GM19452 (cell line): ENCODE data around the gene SPAG16.

Experiments used
- ATAC-seq: cut with Tn5 transposase; IDR thresholded peaks from one replicate; pipeline ENCODE4 v1.9.1; 2021; ENCODE audit not compliant: unreplicated experiment

SPAG16 gene

DNA sequence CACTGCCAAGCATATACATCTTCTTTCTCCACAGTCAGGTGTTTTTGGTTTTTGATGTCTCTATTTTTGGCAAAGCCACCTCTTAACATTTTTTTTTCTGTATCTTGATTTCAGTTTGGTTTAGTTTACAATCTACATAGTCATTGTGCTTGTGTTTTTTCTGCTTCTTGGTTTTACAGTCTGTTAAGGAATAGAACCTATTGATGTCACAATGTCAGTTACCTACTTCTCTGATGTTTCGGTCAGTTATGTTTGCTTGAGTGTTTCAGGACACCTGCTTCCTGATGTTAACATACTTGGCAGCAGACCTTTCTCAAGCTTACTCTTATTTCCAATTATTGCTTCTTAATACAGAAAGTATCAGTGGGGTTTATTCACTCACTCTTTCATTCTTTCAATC lies 253.3 kb downstream of the SPAG16 start:
- ATAC-seq = no peak

- no peak for ATAC-seq
Observed at GRCh38 chr2:213544940-213545339, 260.7 kb downstream of the SPAG16 start.

GRCh38 chr2:213545481-213545880 lies 261.2 kb downstream of the SPAG16 start:
- no peak for ATAC-seq

DNA sequence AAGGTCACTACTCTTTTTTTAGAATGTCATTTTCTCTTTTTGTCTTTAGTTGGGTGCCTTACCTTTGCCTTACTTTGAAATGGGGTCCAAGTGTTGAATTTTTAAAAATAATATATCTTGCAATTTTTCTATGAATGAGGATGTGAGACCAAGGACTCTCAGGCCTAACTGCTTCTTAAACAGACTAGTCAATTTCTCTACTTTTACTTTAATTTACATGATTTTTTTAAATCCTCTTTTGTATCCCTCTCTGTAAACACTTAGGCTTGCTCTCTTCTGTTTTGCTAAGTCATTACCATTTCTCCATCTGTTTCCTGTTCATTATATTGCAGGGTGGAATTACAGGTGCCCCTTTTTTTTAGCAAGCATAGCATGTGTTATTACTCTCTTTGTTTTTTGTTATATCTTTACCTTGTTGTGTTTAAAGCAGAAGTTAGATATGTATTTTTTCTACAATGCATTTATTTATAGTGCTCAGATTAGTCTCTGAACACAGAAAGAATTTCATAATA lies 261.8 kb downstream of the SPAG16 start:
- no peak for ATAC-seq

- no peak for ATAC-seq
Observed at GRCh38 chr2:213551526-213551925, 267.3 kb downstream of the SPAG16 start.

- ATAC-seq = no peak
Observed at GRCh38 chr2:213559053-213559452, 274.8 kb downstream of the SPAG16 start.

DNA sequence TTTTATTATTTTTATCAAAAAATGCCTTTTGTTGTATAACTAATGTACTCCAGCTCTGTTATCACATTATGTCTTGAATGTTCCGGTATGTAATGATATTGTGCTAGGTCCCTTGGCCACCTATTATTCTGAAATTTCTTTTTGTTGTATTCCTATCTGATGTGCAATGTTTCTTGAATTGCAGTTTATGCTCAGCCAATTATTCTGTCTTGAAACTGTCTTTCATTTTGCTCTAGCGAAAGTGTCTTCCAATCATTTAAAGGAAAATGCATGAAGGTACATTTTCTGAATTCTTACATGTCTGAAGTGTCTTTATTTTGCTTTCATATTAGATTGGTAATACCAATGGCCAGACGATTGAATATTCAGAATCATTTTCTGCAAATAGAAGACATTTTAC lies 277.5 kb downstream of the SPAG16 start:
- ATAC-seq = no peak

GRCh38 chr2:213562539-213563180 lies 278.4 kb downstream of the SPAG16 start:
- ATAC-seq = no peak

DNA sequence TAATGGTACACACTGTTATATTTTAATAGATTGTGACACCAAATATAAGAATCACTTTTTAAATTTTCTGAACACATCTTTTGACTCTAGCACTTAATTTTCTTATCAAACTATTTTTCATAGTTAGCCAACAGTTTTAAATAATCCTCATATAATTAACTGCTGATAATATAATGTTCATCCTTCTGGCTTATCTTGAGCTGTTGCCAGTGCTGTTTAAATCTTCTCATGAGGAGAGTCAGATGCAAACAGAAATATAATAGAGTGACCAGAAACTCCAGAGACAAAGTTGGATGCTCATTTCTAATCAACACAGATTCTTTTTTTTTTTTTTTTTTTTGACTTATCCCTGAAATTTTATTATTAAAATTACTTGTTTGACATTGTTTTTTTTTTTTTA lies 282.6 kb downstream of the SPAG16 start:
- no peak for ATAC-seq

DNA sequence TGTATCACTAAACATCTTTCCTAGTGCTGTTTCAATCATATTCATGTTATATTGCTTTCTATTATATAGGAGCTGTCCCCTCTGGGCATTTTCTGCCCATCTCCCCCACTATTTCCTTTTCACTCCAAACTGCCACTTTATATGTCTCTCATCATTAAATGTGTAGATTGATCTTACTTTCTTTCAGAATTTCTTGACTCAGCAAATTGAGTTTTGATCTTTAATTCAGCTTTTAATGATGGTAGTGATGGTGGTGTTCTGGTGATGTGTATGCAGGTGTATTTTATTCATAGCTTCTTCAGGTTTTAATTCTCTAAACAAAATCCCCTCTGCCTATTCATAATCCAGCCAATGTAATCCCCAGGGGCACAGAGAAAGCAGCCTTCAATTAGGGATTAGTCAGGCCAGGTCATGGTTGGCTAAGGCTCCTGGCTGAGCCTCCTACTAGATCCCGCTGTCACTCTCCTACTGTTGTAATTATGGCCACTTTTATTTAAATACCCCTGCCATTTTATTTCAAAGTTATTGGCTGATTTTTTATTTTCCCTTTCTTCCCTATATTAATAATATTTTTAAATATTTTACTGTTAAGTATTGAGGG lies 325.4 kb downstream of the SPAG16 start:
- no peak for ATAC-seq

GRCh38 chr2:213627054-213627710 lies 342.9 kb downstream of the SPAG16 start:
- no peak for ATAC-seq

GRCh38 chr2:213627835-213628460 lies 343.7 kb downstream of the SPAG16 start:
- no peak for ATAC-seq

DNA sequence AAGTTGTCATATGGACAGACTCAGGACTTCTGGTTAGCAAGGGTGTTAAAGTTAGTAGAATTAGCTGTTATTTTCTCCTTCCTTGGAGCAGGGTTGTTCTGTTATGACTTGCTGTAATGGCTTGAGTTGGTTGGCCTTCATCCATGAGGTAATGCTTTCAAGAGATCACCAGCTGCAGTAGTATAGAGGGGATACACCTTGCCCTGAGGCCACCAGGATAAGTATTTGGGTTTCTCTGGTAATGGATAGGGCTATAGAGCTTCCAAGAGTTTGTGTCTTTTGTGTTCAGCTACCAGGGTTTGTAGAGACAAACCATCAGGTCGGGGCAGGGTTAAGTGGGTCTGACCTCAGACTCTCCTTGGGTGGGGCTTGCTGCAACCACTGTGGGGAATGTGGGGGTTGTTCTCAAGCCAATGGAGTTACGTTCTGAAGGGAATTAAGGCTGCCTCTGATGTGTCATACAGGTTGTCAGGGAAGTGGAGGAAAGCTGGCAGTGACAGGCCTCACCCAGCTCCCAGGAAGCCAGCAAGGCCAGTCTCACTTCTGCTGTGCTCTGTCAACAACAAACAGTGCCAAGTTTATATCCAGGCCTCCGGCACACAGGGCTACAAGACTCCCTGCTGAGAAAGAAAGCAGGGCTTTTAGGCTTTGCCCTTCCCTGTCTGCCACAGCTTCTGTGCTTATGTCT lies 356.6 kb downstream of the SPAG16 start:
- ATAC-seq = no peak

DNA sequence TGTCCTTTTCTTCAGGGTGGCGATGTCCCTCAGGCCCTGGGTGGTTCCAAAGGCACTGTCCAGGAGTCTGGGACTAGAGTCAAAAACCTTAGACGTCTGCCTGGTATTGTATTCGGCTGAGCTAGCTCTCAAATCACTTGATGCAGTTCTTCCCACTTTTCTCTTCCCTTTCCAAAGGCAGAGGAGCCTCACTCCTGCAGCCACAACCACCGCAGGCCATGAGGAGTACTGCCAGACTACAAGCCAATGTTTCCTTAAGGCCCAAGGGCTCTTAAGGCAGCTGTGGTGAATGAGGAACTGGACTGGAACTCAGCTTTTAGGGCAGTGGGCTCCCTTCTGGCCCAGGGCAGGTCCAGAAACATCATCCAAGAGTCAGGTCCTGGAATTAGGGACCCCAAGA lies 360.7 kb downstream of the SPAG16 start:
- ATAC-seq = no peak

GRCh38 chr2:213649176-213649575 lies 364.9 kb downstream of the SPAG16 start:
- no peak for ATAC-seq

- ATAC-seq = no peak
Observed at GRCh38 chr2:213664817-213665216, 380.6 kb downstream of the SPAG16 start.

DNA sequence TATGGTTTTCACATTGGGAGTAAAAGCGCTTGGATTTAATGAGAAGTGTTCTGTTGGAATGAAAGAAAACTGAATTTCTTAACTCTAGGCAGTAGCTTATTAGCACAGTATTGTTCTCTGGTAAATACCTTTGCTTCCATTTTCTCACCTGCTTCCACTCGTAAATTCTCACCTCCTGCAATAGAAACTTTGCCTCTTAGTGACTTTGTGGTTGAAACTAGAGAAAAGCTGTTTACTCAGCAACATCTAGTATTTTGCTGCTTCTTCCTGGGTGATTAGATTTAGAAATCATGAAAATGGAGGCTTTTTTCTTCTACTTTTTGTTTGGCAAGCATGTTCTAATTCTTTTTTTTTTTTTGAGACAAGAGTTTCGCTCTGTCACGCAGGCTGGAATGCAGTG lies 385.4 kb downstream of the SPAG16 start:
- no peak for ATAC-seq

GRCh38 chr2:213678437-213679218 lies 394.4 kb downstream of the SPAG16 start:
- ATAC-seq = no peak

GRCh38 chr2:213679894-213680293 lies 395.6 kb downstream of the SPAG16 start:
- no peak for ATAC-seq

GRCh38 chr2:213682276-213682675 lies 398.0 kb downstream of the SPAG16 start:
- no peak for ATAC-seq
